Fibroblast of villous mesenchyme (primary cell): Measurements from ENCODE around the gene PNMT. TPM values are rescaled to one million over a fixed set of nuclear protein-coding genes. Genes with fewer than 3 reads are reported as not detected.
"Not testable (repeated sequence)": the region's sequence is repeated elsewhere in the genome, so short reads cannot be mapped to it uniquely, and the experiment has no call there.

ENCODE experiments used
- DNase-seq: peaks from one replicate; pipeline ENCODE4 v3.0.0-alpha.2; 2010; ENCODE audit warnings: low read depth
- H3K4me3 ChIP-seq: 2 replicates; pipeline ENCODE4 v1.5.1; 2011; ENCODE audit warnings: low read depth, mild to moderate bottlenecking, low read length
- CTCF ChIP-seq: IDR thresholded peaks from 2 replicates; pipeline ENCODE4 v1.5.1; 2012; ENCODE audit warnings: low read depth, mild to moderate bottlenecking, low read length; ENCODE audit not compliant: insufficient read depth
- total RNA-seq: library from RNA; depleted of rRNA; stranded (reverse); fragments of >200 nt; gene quantifications from 2 replicates; pipeline ENCODE4 v1.2.3, GENCODE V29; 2012

The PNMT gene
- total RNA-seq, 1 donor, result not detected

- DNase-seq, result no peak
- no peak overlapping the region for H3K4me3 ChIP-seq
- TF ChIP-seq CTCF, result no peak
Measured at GRCh38 chr17:39705786-39706348, 37.6 kb downstream of the PNMT start.

GRCh38 chr17:39706383-39706782, 38.1 kb downstream of the PNMT start:
- H3K4me3 ChIP-seq, result no peak overlapping the region
- DNase-seq, result no peak
- TF ChIP-seq CTCF, result no peak

- DNase-seq, result no peak
- TF ChIP-seq CTCF, result no peak
- no peak overlapping the region for H3K4me3 ChIP-seq
Measured at GRCh38 chr17:39706921-39707337, 38.7 kb downstream of the PNMT start.

GRCh38 chr17:39709319-39709997, 41.2 kb downstream of the PNMT start:
- no peak for TF ChIP-seq CTCF
- DNase-seq, result no peak
- H3K4me3 ChIP-seq, result no peak overlapping the region

- no peak for DNase-seq
- no peak for TF ChIP-seq CTCF
- no peak overlapping the region for H3K4me3 ChIP-seq
Measured at GRCh38 chr17:39709998-39710964, 42.0 kb downstream of the PNMT start.

- not testable (repeated sequence) for H3K4me3 ChIP-seq, DNase-seq
Measured at GRCh38 chr17:39711071-39711470, 42.8 kb downstream of the PNMT start.

- DNase-seq, result no peak
- no peak overlapping the region for H3K4me3 ChIP-seq
- no peak for TF ChIP-seq CTCF
Measured at GRCh38 chr17:39711851-39712250, 43.6 kb downstream of the PNMT start.
